ENCODE measurements around the gene SPG11.

DNA sequence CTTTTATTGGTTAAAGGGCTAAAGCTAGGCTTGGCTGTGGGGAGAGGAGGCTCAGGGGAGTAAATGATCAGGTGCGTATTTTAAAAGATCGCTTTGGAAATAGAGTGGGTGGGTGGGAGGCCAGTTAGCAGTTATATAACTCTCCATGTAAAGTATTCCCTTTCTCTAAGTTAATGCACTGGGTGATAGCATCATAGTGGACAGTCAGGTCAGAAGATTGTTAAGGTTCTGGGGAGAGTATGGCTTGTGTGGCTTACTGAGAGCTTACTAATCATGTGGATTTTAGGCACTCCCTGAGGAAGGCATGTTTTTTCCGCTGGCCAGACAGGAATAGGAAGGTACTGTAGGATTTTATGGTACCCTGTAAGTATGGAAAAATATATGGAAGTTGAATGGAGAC lies 132.8 kb downstream of the SPG11 start:
- TF ChIP-seq, protein P1, sequence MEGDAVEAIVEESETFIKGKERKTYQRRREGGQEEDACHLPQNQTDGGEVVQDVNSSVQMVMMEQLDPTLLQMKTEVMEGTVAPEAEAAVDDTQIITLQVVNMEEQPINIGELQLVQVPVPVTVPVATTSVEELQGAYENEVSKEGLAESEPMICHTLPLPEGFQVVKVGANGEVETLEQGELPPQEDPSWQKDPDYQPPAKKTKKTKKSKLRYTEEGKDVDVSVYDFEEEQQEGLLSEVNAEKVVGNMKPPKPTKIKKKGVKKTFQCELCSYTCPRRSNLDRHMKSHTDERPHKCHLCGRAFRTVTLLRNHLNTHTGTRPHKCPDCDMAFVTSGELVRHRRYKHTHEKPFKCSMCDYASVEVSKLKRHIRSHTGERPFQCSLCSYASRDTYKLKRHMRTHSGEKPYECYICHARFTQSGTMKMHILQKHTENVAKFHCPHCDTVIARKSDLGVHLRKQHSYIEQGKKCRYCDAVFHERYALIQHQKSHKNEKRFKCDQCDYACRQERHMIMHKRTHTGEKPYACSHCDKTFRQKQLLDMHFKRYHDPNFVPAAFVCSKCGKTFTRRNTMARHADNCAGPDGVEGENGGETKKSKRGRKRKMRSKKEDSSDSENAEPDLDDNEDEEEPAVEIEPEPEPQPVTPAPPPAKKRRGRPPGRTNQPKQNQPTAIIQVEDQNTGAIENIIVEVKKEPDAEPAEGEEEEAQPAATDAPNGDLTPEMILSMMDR (IDR thresholded peaks at IDR 0.05 in 2 of 3, conservative IDR thresholded peaks at IDR 0.05 in 1 of 3; ENCODE audit: control insufficient read depth in 2 of 3, extremely low read depth in 1 of 3, insufficient read depth in 1 of 3, low read depth in 3 of 3, low read length in 3 of 3): no peak
- no peak for TF ChIP-seq POLR2AphosphoS2 (IDR thresholded peaks at IDR 0.05; ENCODE audit: low read depth, low read length)
